Large intestine (tissue), 3 donors: Measurements from ENCODE around the gene SPECC1. TPM values are rescaled to one million over a fixed set of nuclear protein-coding genes. Genes with fewer than 3 reads are reported as not detected.
"Not testable (repeated sequence)": the region's sequence is repeated elsewhere in the genome, so short reads cannot be mapped to it uniquely, and the experiment has no call there.

Experiments used
- DNase-seq, 2 donors: peaks; one replicate each; pipeline versions ENCODE4 v3.0.0 to v3.0.0-alpha.2; 2013
- H3K27ac ChIP-seq: one replicate; pipeline ENCODE4 v1.5.1; 2013; ENCODE audit warnings: low read length
- H3K27me3 ChIP-seq: 2 replicates; pipeline ENCODE4 v1.6.1; 2013; ENCODE audit warnings: low read length; ENCODE audit not compliant: control insufficient read depth, insufficient read depth
- H3K36me3 ChIP-seq: 2 replicates; pipeline ENCODE4 v1.6.1; 2013; ENCODE audit warnings: low read length; ENCODE audit not compliant: control insufficient read depth, insufficient read depth
- H3K4me1 ChIP-seq: one replicate; pipeline ENCODE4 v1.6.1; 2013; ENCODE audit warnings: low read length; ENCODE audit not compliant: control insufficient read depth, insufficient read depth
- H3K4me3 ChIP-seq: one replicate; pipeline ENCODE4 v1.5.1; 2013; ENCODE audit warnings: low read length
- H3K9me3 ChIP-seq: one replicate; pipeline ENCODE4 v1.6.1; 2013; ENCODE audit warnings: mild to moderate bottlenecking, low read depth, low read length, moderate library complexity; ENCODE audit not compliant: control insufficient read depth
- WGBS: methylation state at CpG from one replicate; pipeline ENCODE4 v1.1.5; 2013; ENCODE audit warnings: low lambda C conversion rate; ENCODE audit not compliant: insufficient coverage; 5-methylcytosine and 5-hydroxymethylcytosine counted together
- polyA plus RNA-seq: library from polyadenylated mRNA; unstranded; fragments of 120-200 nt; gene quantifications from one replicate; pipeline ENCODE4 v1.2.1, GENCODE V29; 2013

The SPECC1 gene
- polyA plus RNA-seq, 1 donor, result 29.3 TPM

DNA sequence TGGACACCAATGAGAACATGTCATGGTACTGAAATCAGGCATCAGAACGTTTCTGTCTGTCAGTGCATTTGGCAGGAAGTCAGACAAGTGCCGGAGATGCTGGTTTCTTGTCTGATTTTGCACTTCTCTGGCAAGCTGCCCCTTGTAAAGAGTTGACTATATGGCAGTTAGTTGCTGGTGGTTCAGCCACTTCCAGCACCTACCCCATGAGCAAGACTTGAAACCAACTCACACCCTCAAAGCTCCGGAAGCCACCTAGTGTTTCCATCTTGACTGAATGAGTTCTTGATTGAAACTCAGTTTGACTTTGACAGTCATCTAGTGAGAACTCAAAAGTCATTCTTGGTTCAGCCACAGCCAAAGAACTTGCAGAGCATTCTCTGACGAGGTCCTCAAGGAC is 225.1 kb downstream of the SPECC1 start:
- Histone ChIP-seq H3K27me3 (no peaks in the 10 kb centered on the region), H3K27ac (no peak overlapping the region), H3K4me3 (no peak overlapping the region), H3K36me3 (peaks cover 27% of the 10 kb centered on the region), H3K9me3 (no peaks in the 10 kb centered on the region), H3K4me1 (no peaks in the 10 kb centered on the region)
- WGBS, result no CpG with 5 or more reads among the region's 4 CpGs
- DNase-seq, result no peak

DNA sequence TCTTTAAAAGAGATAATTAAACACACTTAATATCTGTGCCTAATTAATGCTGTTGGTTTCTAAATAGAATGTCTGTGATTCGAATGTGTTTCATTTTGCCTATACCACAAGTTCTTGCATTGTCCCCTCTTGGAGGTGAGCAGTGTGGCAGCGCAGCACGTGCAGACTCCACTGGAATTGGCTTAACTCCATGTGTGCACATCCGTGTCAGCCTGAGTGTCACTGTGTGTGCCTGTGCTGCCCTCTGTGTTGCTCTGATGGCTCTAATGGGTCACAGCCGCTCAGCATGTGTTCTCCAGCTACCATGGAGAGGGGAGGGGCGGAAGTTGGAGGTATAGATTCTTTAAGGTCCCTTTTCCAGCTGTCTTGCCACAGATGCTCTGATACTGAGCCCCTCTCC is 226.6 kb downstream of the SPECC1 start:
- no CpG with 5 or more reads among the region's 6 CpGs for WGBS
- Histone ChIP-seq H3K4me1 (no peaks in the 10 kb centered on the region), H3K36me3 (peaks cover 25% of the 10 kb centered on the region), H3K9me3 (no peaks in the 10 kb centered on the region), H3K4me3 (no peak overlapping the region), H3K27me3 (no peaks in the 10 kb centered on the region), H3K27ac (no peak overlapping the region)
- no peak for DNase-seq

DNA sequence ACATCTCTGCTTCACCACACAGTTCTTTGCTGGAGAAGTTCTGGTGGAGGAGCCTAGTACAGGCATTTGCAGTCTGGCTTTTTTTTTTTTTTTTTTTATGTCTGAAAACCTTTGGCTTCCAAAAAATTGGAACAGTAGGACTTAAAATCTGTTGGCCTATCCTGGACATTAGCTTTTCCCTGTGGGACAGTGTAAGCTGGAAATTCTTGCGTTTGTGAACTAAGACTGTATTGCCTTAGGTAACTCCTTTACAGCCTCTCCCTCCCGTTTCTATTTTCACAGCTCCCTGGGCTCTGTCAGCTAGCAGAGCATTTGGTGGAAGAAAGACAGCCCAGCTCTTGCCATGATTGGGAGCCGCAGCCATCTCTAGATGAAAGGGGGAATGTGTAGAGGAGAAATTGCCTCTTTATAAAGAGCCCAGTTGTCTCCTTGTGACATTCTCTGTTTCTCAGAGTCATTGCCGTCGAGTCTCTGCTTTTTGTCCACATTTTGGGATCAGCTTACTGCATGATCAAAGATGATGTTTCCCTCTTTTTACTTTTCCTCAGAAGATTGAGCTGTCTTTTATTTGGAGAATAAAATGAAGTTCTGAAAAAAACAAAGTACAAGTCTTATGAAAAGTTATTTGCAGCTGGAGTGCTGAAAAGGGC is 227.5 kb downstream of the SPECC1 start:
- Histone ChIP-seq H3K4me1 (no peaks in the 10 kb centered on the region), H3K4me3 (no peak overlapping the region), H3K36me3 (peaks cover 20% of the 10 kb centered on the region), H3K9me3 (no peaks in the 10 kb centered on the region), H3K27me3 (no peaks in the 10 kb centered on the region), H3K27ac (no peak overlapping the region)
- DNase-seq, result no peak
- no CpG with 5 or more reads among the region's 5 CpGs for WGBS

DNA sequence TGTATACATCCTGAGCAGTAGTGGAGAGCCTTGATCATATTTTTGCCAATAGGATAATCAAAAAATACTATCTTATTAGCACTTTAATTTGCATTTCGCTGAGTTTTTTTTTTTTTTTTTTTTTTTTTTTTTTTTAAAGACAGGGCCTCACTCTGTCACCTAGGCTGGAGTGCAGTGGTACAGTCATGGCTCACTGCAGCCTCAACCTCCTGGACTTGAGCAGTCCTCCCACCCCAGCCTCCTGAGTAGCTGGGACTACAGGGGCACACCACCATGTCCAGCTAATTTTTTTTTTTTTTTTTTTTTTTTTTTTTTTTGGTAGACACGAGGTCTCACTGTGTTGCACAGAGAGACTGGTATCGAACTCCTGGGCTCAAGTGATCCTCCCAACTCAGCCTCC is 230.6 kb downstream of the SPECC1 start:
- DNase-seq, H3K4me3 ChIP-seq, H3K27me3 ChIP-seq, H3K36me3 ChIP-seq, H3K4me1 ChIP-seq, H3K27ac ChIP-seq, H3K9me3 ChIP-seq: not testable (repeated sequence)
- no CpG with 5 or more reads among the region's 3 CpGs for WGBS

DNA sequence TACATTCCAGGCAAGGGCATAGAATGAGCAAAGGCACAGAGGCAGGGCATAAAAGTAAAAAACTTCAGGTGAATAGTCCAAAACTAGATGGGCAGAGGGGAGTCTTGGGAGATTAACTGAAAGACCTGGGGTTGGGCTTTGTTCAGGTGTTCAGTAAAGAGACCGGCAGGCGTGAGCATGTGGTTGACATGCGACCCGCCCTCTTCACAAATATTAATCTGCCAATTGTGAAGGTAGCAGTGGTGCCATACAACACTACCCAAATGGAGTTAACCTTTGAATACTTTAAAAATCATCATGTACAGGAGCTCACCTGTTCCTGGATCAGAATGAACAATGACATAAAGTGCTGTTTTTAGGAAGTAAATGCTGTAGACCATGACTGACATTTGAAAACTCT is 232.7 kb downstream of the SPECC1 start:
- Histone ChIP-seq H3K27me3 (no peaks in the 10 kb centered on the region), H3K9me3 (no peaks in the 10 kb centered on the region), H3K4me3 (no peak overlapping the region), H3K27ac (no peak overlapping the region), H3K4me1 (no peaks in the 10 kb centered on the region), H3K36me3 (peaks cover 2% of the 10 kb centered on the region)
- WGBS, result no CpG with 5 or more reads among the region's 4 CpGs
- peak in 1 of 2 donors; percentile 8 for DNase-seq

DNA sequence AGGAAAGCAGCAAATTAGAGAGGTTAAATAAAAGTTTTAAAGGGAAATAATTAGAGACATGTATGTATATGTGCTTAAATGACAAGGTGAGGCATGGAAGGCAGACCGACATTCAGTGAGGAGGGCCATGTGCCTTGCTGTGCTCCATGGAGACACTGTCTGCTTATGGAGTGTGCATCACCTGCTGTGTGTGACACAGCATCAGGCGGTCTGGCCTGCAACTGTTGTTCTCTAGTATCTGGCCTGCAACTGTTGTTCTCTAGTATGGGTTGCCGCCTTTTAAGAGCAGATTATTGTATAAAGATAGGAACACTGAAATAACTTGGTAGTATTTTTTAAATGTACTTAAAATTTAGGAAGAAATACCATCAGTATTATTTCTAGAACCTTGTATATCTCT is 233.1 kb downstream of the SPECC1 start:
- H3K4me1 ChIP-seq, result no peaks in the 10 kb centered on the region
- no peak for DNase-seq
- no CpG with 5 or more reads among the region's 3 CpGs for WGBS
- H3K9me3 ChIP-seq, result no peaks in the 10 kb centered on the region
- no peaks in the 10 kb centered on the region for H3K27me3 ChIP-seq
- peaks cover 5% of the 10 kb centered on the region for H3K36me3 ChIP-seq
- no peak overlapping the region for H3K4me3 ChIP-seq
- H3K27ac ChIP-seq, result no peak overlapping the region

DNA sequence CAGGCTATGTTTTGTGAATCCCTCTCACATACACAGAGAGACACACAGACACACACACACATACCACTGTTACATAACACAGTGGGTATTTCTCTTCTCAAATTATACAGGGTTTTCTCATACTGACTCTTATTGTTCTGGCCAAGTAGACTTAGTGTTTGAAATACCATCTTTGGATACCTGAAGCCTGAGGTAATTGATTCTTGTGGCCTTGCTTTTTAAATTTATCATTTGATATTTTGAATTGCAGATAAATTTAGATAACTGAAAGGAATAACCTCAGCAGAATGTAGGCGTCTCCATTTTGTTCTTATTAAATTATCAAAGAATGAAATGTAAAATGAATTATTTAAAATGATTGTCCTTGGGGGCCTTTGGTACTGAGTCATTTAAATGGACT is 234.4 kb downstream of the SPECC1 start:
- Histone ChIP-seq H3K9me3 (no peaks in the 10 kb centered on the region), H3K27ac (no peak overlapping the region), H3K4me3 (no peak overlapping the region), H3K4me1 (no peaks in the 10 kb centered on the region), H3K27me3 (no peaks in the 10 kb centered on the region), H3K36me3 (peaks cover 12% of the 10 kb centered on the region)
- WGBS, result 100% methylated on average over 1 of the region's 1 CpG
- no peak for DNase-seq

DNA sequence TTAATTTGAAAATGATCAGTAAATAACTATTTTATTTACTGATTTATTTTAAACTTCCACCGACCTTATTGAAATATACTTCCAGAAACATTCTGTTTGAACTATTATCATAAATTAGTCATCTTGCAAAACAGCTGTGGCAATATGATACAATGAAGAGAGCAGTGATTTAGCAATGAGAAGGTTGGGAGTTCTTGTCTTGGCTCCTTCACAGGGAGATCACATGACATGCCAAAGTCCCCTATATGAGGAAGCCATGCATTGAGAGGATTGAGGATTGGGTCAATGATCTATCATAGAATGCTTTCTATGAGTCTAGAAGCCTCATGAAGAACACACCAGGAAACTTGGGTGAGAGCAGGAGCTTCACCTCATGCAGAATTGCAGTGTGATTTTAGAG is 235.5 kb downstream of the SPECC1 start:
- peak; percentile 31 to 45 for DNase-seq
- H3K36me3 ChIP-seq, result peaks cover 15% of the 10 kb centered on the region
- WGBS, result no CpG with 5 or more reads among the region's 1 CpG
- no peaks in the 10 kb centered on the region for H3K9me3 ChIP-seq
- H3K4me1 ChIP-seq, result no peaks in the 10 kb centered on the region
- no peaks in the 10 kb centered on the region for H3K27me3 ChIP-seq
- no peak overlapping the region for H3K27ac ChIP-seq
- no peak overlapping the region for H3K4me3 ChIP-seq

DNA sequence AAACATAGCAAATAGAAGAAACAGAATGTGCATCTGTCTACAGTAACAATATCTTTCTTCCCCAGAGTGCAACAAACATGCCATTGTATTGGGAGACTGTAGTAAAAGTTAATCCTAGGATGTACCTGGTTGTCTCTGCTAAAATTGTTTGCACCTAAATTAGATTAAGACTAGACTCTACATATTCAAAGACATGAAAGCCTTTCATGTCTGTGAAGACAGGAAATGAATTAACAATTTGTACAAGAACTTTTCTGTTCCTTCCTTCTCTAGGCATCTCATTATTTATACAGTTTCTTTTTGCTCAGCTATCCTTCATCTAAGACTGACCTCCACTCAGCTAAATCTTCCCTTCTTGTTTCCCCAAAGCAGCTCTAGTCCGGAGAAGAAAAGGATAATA is 237.5 kb downstream of the SPECC1 start:
- 100% methylated on average over 1 of the region's 1 CpG for WGBS
- H3K9me3 ChIP-seq, result no peaks in the 10 kb centered on the region
- H3K27me3 ChIP-seq, result no peaks in the 10 kb centered on the region
- no peak overlapping the region for H3K27ac ChIP-seq
- no peak overlapping the region for H3K4me3 ChIP-seq
- no peak for DNase-seq
- no peaks in the 10 kb centered on the region for H3K4me1 ChIP-seq
- H3K36me3 ChIP-seq, result peaks cover 19% of the 10 kb centered on the region

DNA sequence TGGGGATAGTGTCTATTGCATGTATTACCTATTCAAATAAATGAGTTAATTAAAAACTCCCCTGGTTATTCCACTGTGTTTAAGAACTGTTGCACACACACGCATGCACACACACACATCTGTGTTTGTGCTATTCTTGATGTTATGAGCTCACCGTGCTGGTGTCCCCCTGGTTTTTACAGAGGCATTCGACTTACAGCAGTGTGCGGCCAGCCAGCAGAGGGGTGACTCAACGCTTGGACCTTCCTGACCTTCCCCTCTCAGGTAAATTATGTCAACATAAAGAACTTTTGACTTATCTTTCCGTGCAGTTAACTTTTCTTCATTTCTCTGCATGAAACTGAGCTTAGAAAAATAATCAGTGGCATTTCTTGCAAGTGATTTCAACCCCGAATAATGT is 244.2 kb downstream of the SPECC1 start:
- Histone ChIP-seq H3K4me3 (no peak overlapping the region), H3K27me3 (no peaks in the 10 kb centered on the region), H3K4me1 (no peaks in the 10 kb centered on the region), H3K9me3 (no peaks in the 10 kb centered on the region), H3K36me3 (peaks cover 17% of the 10 kb centered on the region), H3K27ac (no peak overlapping the region)
- WGBS, result 80% methylated on average over 1 of the region's 7 CpGs
- DNase-seq, result no peak

DNA sequence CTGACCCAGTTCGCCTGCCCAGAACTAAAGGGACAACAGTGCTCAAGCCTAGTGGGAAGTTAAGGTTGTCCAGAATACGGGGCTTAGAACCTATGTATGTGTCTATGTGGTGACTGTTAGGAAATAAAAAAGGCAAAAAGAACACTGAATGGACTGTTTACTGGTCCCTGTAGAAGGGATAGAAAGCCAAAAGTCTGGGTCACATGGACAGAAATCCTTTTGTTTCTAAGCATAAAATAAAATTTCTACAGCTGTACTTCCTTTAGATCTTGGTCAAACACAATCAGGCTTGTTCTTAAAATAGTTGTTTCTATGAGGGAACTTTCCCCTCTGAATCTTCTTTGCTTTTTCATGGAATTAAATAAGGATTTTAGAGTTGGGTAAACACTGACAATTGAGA is 245.4 kb downstream of the SPECC1 start:
- no peaks in the 10 kb centered on the region for H3K4me1 ChIP-seq
- no peak overlapping the region for H3K4me3 ChIP-seq
- H3K9me3 ChIP-seq, result no peaks in the 10 kb centered on the region
- H3K27ac ChIP-seq, result no peak overlapping the region
- 100% methylated on average over 1 of the region's 2 CpGs for WGBS
- no peak for DNase-seq
- no peaks in the 10 kb centered on the region for H3K27me3 ChIP-seq
- H3K36me3 ChIP-seq, result peaks cover 16% of the 10 kb centered on the region
